ENCODE data around the gene ITGA3. TPM values are rescaled to one million over a fixed set of nuclear protein-coding genes. Genes with fewer than 3 reads are reported as not detected.

ITGA3 gene
- total RNA-seq, 1 donor from 2014 or later: 222 TPM

- H3K27me3 ChIP-seq: no peaks in the 10 kb centered on the region
- intact Hi-C loops (cut with DNase I): no loop called here
- H3K27ac ChIP-seq: no peak overlapping the region
- no peak for DNase-seq (ENCODE audit: low spot score in 2 of 2)
- no peaks in the 10 kb centered on the region for H3K36me3 ChIP-seq
- H3K4me3 ChIP-seq: no peak overlapping the region
- H3K9me3 ChIP-seq: no peaks in the 10 kb centered on the region
- TF ChIP-seq, protein P1, sequence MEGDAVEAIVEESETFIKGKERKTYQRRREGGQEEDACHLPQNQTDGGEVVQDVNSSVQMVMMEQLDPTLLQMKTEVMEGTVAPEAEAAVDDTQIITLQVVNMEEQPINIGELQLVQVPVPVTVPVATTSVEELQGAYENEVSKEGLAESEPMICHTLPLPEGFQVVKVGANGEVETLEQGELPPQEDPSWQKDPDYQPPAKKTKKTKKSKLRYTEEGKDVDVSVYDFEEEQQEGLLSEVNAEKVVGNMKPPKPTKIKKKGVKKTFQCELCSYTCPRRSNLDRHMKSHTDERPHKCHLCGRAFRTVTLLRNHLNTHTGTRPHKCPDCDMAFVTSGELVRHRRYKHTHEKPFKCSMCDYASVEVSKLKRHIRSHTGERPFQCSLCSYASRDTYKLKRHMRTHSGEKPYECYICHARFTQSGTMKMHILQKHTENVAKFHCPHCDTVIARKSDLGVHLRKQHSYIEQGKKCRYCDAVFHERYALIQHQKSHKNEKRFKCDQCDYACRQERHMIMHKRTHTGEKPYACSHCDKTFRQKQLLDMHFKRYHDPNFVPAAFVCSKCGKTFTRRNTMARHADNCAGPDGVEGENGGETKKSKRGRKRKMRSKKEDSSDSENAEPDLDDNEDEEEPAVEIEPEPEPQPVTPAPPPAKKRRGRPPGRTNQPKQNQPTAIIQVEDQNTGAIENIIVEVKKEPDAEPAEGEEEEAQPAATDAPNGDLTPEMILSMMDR (IDR thresholded peaks at IDR 0.05): no peak
- peaks cover 6 to 27% of the 10 kb centered on the region in 2 donors for H3K4me1 ChIP-seq
Observed at GRCh38 chr17:50050431-50051032, 5.4 kb upstream of the ITGA3 start.

DNA sequence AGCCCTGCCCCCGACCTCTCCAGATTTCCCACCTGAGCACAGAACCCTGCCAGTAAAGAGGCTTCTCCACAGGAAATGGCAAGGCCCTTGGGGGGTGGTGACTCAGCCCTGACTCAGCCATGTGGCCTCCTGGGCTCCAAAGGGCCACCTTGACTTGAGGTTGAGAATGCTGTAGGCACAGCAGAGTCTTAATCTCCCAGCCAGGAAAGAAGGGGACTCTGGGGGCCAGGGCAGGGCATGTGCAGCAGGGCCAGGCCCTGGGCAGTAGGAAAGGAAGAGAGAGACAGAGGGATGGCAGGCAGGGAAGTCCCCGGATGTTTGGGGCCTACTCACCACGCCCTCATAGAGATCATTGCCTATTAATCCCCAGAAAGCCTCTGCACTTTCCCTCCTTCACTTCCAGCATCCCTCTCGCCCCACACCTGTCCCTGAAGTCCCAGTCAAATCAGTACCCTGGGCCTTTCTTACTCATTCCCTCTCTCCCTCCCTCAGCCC lies 4.8 kb upstream of the ITGA3 start:
- DNase-seq (ENCODE audit: low spot score in 2 of 2): no peak
- intact Hi-C loops (cut with DNase I): no loop called here
- Histone ChIP-seq H3K9me3 (no peaks in the 10 kb centered on the region), H3K4me1 (peaks cover 6 to 27% of the 10 kb centered on the region in 2 donors), H3K27ac (peak overlapping the region in 1 of 2 donors; percentile 16), H3K36me3 (no peaks in the 10 kb centered on the region), H3K27me3 (no peaks in the 10 kb centered on the region), H3K4me3 (no peak overlapping the region)
- TF ChIP-seq, protein P1 (IDR thresholded peaks at IDR 0.05): no peak

DNA sequence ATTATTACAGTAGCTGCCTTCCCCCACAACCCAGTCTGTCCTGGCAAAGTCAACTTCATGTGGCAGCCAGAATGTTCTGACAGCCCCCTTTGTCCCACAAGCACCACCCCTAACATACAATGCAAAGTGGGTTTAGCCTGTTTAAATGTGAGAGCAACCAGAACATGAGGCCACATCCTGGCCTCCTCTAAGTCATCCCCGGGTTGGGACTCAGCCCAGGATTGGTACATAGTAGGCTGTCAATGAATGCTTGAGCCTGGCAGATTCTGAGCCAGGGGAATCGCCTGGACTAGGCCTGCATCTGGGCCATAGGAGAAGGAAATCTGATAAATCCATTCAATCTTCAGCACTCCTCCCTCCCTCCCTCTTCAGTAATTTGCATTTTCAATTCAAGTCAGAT lies 4.3 kb upstream of the ITGA3 start:
- H3K4me1 ChIP-seq: peaks cover 6 to 27% of the 10 kb centered on the region in 2 donors
- intact Hi-C loops (cut with DNase I): no loop called here

GRCh38 chr17:50052241-50052796 lies 3.6 kb upstream of the ITGA3 start:
- Histone ChIP-seq H3K4me3 (no peak overlapping the region), H3K36me3 (no peaks in the 10 kb centered on the region), H3K27ac (peak overlapping the region in 1 of 2 donors; percentile 18), H3K4me1 (peaks cover 7 to 26% of the 10 kb centered on the region in 2 donors), H3K9me3 (no peaks in the 10 kb centered on the region), H3K27me3 (no peaks in the 10 kb centered on the region)
- DNase-seq (ENCODE audit: low spot score in 2 of 2): no peak
- intact Hi-C loops (cut with DNase I): no loop called here
- TF ChIP-seq, protein P1 (IDR thresholded peaks at IDR 0.05): no peak

More for the DNA sequence above, 4.3 kb upstream of the ITGA3 start:
- peak overlapping the region in 1 of 2 donors; percentile 16 for H3K27ac ChIP-seq
- TF ChIP-seq, protein P1 (IDR thresholded peaks at IDR 0.05): no peak
- H3K27me3 ChIP-seq: no peaks in the 10 kb centered on the region
- no peaks in the 10 kb centered on the region for H3K36me3 ChIP-seq
- no peaks in the 10 kb centered on the region for H3K9me3 ChIP-seq
- H3K4me3 ChIP-seq: no peak overlapping the region
- DNase-seq (ENCODE audit: low spot score in 2 of 2): no peak

DNA sequence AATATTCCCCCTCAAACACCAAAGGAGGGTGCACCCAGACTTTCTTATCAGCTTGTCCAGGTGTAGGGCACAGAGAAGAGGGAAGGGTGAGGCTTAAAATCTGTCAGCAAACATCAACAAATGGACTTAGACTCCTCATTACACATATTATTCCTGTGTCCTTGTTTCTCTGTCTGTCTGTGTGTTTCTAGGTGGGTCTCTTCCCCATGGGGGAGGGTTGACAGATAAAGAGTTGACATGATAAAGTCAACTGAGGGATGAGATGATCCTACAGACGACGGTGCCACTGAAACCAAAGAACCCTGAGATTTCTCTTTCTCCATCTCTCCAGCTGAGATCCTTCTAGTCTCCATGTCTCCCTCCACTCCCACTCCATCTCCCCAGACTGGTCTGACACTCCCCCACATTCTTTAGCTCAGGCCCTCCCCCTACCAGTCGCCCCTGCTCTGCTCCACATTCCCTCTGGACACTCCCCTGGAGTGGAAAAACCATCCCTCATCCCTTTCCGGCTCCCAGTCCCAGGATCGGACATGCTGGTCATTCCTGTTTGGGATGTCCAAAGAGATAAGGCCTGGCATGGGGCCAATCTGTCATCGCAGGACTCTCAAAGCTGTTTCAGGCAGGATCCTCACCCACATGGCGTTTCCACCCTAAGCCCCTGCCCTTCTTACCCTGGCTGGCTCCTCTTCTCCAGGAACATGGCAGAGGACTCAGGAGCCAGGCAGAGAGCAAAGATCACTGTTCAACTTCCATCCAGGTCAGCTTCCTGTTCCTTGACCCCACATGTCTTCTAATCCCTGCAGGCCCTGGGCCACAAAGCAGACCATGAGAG lies 2.9 kb upstream of the ITGA3 start:
- Histone ChIP-seq H3K4me3 (no peak overlapping the region), H3K4me1 (peaks cover 12 to 24% of the 10 kb centered on the region in 2 donors), H3K9me3 (no peaks in the 10 kb centered on the region), H3K36me3 (no peaks in the 10 kb centered on the region), H3K27me3 (no peaks in the 10 kb centered on the region), H3K27ac (peak overlapping the region; percentile 95 to 97)
- intact Hi-C loops (cut with DNase I): no loop called here
- TF ChIP-seq, protein P1 (IDR thresholded peaks at IDR 0.05): no peak
- no peak for DNase-seq (ENCODE audit: low spot score in 2 of 2)
